Measurements from ENCODE around the gene TFDP2. TPM values are rescaled to one million over a fixed set of nuclear protein-coding genes. Genes with fewer than 3 reads are reported as not detected.

The TFDP2 gene
- total and polyA plus RNA-seq, 2 of the 8 experiments (the other 6 are each of a cell fraction or from before 2014, with no cell fraction given) = 41.1 to 119 TPM

DNA sequence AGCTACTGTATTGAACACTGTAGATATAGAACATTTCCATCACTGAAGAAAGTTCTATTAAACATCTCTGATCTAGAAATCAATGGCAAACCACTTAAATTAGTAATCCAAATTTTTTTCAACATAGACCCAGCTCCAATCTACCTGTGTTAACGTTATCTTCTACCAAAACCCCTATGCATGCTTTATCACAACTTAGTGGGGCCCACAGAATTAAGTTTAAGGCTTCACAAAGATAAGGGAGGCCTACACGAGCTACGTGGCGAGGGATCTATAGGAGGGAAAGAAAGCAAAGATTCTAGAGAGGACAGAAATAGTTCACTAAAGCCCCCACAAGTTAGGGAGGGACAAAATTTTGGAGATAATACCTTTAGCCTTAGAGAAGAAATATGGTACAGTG, 116.1 kb downstream of the TFDP2 start:
- no peak overlapping the region for H2AK5ac ChIP-seq (ENCODE audit: low read depth, low read length)
- 88% methylated on average over 4 of the region's 4 CpGs; no CpG with 5 or more reads in 1 of the 2 experiments for WGBS, 2 experiments (ENCODE audit: extremely low coverage in 1 of 2, insufficient coverage in 1 of 2, insufficient read length in 1 of 2, insufficient replicate concordance in 2 of 2, low coverage in 1 of 2, low lambda C conversion rate in 2 of 2, missing lambda C conversion rate in 1 of 2)
- H3K56ac ChIP-seq (replicated peaks; ENCODE audit: insufficient read length, low read depth, low read length) = no peak overlapping the region
- H3K9ac ChIP-seq (replicated peaks in 1 of 4; ENCODE audit: extremely low read depth in 1 of 4, low read depth in 3 of 4, low read length in 3 of 4) = no peak overlapping the region
- H3K36me3 ChIP-seq (ENCODE audit: control insufficient read depth in 2 of 4, insufficient read depth in 4 of 4, low read length in 3 of 4) = no peaks in the 10 kb centered on the region
- FAIRE-seq = no peak
- no peaks in the 10 kb centered on the region for H3K9me3 ChIP-seq (ENCODE audit: insufficient read depth in 2 of 2, low read depth in 1 of 2, low read length in 1 of 2)
- POLR2A ChIA-PET (ENCODE audit: partially characterized antibody) = no interaction called here
- no peak overlapping the region for H4K91ac ChIP-seq (replicated peaks; ENCODE audit: insufficient read length, low read length)
- no peak overlapping the region for H2BK5ac ChIP-seq (ENCODE audit: low read depth, low read length)
- no peak overlapping the region for H3K18ac ChIP-seq (ENCODE audit: extremely low read depth, low read length)
- no peak overlapping the region for H3K14ac ChIP-seq (ENCODE audit: insufficient read length)
- no peaks in the 10 kb centered on the region for H3K79me1 ChIP-seq (ENCODE audit: low read depth, low read length)
- H2BK15ac ChIP-seq (ENCODE audit: low read length) = no peak overlapping the region
- H3K27ac ChIP-seq (ENCODE audit: low read depth, low read length) = no peak overlapping the region
- no peaks in the 10 kb centered on the region for H3K27me3 ChIP-seq (replicated peaks in 1 of 4; ENCODE audit: control insufficient read depth in 3 of 4, extremely low read depth in 1 of 4, insufficient read depth in 3 of 4, low read length in 3 of 4)
- H3K23me2 ChIP-seq (ENCODE audit: low read depth, low read length) = no peaks in the 10 kb centered on the region
- no peak overlapping the region for H3K4me3 ChIP-seq (ENCODE audit: extremely low read depth in 1 of 4, insufficient read depth in 2 of 4, low read depth in 3 of 4, low read length in 4 of 4)
- H3K4me2 ChIP-seq (ENCODE audit: insufficient read depth in 1 of 2, low read depth in 2 of 2, low read length in 2 of 2) = no peak overlapping the region
- H4K5ac ChIP-seq (ENCODE audit: insufficient read length, low read depth, low read length) = no peak overlapping the region
- no peaks in the 10 kb centered on the region for H3K79me2 ChIP-seq (ENCODE audit: control insufficient read depth in 1 of 2, insufficient read depth in 2 of 2, low read length in 2 of 2)
- H2BK20ac ChIP-seq (ENCODE audit: low read length) = no peak overlapping the region
- no peak overlapping the region for H4K8ac ChIP-seq (ENCODE audit: extremely low read depth, insufficient read depth, low read length)
- CTCF ChIA-PET (ENCODE audit: partially characterized antibody) = interaction anchor here (0.8 to 1.0 kb wide), 2 partner anchors 19 to 62 kb away, joined by 4 read pairs; no protein-coding TSS in a partner anchor
- H2BK120ac ChIP-seq (replicated peaks; ENCODE audit: low read depth, low read length) = no peak overlapping the region
- TF ChIP-seq GTF2F1 (IDR thresholded peaks at IDR 0.05; ENCODE audit: borderline replicate concordance, low read depth, low read length) = no peak
- TF ChIP-seq RFX5 (IDR thresholded peaks at IDR 0.05; ENCODE audit: borderline replicate concordance, low read depth, low read length) = no peak
- no peaks in the 10 kb centered on the region for H4K20me1 ChIP-seq (replicated peaks in 1 of 2; ENCODE audit: control insufficient read depth in 1 of 2, insufficient read depth in 2 of 2, low read length in 2 of 2)
- 0 out of 7 replicates have a peak, but pooled peaks cover 0 to 3% (median under 1%) of the 10 kb centered on the region in 4 experiments for H3K4me1 ChIP-seq (replicated peaks in 1 of 4; ENCODE audit: control insufficient read depth in 3 of 4, insufficient read depth in 4 of 4, low read length in 3 of 4)
- no peak overlapping the region for H3K4ac ChIP-seq (replicated peaks; ENCODE audit: insufficient read length, low read depth, low read length)
- H2AFZ ChIP-seq (ENCODE audit: low read length) = no peak overlapping the region
- DNase-seq (ENCODE audit: low read depth in 1 of 2, low spot score in 2 of 2) = no peak
- no peak overlapping the region for H3K23ac ChIP-seq (ENCODE audit: insufficient read length)
- no peak overlapping the region for H2BK12ac ChIP-seq (ENCODE audit: low read depth, low read length)

Data from H1 (cell line).